ENCODE measurements around the gene CYB561D2. TPM values are rescaled to one million over a fixed set of nuclear protein-coding genes. Genes with fewer than 3 reads are reported as not detected.

Gene CYB561D2
- total and polyA plus RNA-seq, 2 of the 13 experiments (the other 11 are each of a cell fraction or from before 2014, with no cell fraction given): 11.1 to 17.2 TPM

GRCh38 chr3:50350527-50351322, at the start of gene CYB561D2, which contains the start of gene NPRL2 (continued):
- TF ChIP-seq JUNB (CRISPR knock-in tag; IDR thresholded peaks at IDR 0.05; ENCODE audit: borderline replicate concordance) (peak; percentile 48; the same call in 1 of the 2 replicates), PHF8 (CRISPR knock-in tag; IDR thresholded peaks at IDR 0.05) (peak; percentile 92), ZBTB40 (IDR thresholded peaks at IDR 0.05) (no peak), ZBTB40 (CRISPR knock-in tag; IDR thresholded peaks at IDR 0.05) (peak; percentile 87), ZNF841 (CRISPR knock-in tag; IDR thresholded peaks at IDR 0.05; ENCODE audit: borderline replicate concordance) (no peak; the same call in 1 of the 2 replicates), ZFP36L2 (CRISPR knock-in tag; IDR thresholded peaks at IDR 0.05) (no peak), ZSCAN12 (CRISPR knock-in tag; IDR thresholded peaks at IDR 0.05) (no peak), ZNF547 (CRISPR knock-in tag; IDR thresholded peaks at IDR 0.05) (peak; percentile 97), RNF2 (conservative IDR thresholded peaks at IDR 0.05; ENCODE audit: low read depth) (peak; percentile 99), HNRNPH1 (optimal IDR thresholded peaks at IDR 0.05; ENCODE audit: low read depth, low read length) (no peak), KLF6 (CRISPR knock-in tag; IDR thresholded peaks at IDR 0.05) (peak; percentile 97), ZNF772 (CRISPR knock-in tag; IDR thresholded peaks at IDR 0.05) (peak; percentile 96), HOXA7 (CRISPR knock-in tag; IDR thresholded peaks at IDR 0.05) (no peak), ZNF510 (CRISPR knock-in tag; IDR thresholded peaks at IDR 0.05; ENCODE audit: low read depth) (peak; percentile 88; the same call in 1 of the 2 replicates)
- TF ChIP-seq, protein P1, sequence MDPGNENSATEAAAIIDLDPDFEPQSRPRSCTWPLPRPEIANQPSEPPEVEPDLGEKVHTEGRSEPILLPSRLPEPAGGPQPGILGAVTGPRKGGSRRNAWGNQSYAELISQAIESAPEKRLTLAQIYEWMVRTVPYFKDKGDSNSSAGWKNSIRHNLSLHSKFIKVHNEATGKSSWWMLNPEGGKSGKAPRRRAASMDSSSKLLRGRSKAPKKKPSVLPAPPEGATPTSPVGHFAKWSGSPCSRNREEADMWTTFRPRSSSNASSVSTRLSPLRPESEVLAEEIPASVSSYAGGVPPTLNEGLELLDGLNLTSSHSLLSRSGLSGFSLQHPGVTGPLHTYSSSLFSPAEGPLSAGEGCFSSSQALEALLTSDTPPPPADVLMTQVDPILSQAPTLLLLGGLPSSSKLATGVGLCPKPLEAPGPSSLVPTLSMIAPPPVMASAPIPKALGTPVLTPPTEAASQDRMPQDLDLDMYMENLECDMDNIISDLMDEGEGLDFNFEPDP (CRISPR knock-in tag; conservative IDR thresholded peaks at IDR 0.05): peak; percentile 92; the same call in 1 of the 2 replicates
- TF ChIP-seq, protein P2, sequence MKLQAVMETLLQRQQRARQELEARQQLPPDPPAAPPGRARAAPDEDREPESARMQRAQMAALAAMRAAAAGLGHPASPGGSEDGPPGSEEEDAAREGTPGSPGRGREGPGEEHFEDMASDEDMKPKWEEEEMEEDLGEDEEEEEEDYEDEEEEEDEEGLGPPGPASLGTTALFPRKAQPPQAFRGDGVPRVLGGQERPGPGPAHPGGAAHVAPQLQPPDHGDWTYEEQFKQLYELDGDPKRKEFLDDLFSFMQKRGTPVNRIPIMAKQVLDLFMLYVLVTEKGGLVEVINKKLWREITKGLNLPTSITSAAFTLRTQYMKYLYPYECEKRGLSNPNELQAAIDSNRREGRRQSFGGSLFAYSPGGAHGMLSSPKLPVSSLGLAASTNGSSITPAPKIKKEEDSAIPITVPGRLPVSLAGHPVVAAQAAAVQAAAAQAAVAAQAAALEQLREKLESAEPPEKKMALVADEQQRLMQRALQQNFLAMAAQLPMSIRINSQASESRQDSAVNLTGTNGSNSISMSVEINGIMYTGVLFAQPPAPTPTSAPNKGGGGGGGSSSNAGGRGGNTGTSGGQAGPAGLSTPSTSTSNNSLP (IDR thresholded peaks at IDR 0.05; ENCODE audit: low read depth, low read length): no peak
